ENCODE results near the gene WWOX. TPM values are rescaled to one million over a fixed set of nuclear protein-coding genes. Genes with fewer than 3 reads are reported as not detected.

The WWOX gene
- total RNA-seq, 1 donor from 2014 or later = 28.2 TPM

DNA sequence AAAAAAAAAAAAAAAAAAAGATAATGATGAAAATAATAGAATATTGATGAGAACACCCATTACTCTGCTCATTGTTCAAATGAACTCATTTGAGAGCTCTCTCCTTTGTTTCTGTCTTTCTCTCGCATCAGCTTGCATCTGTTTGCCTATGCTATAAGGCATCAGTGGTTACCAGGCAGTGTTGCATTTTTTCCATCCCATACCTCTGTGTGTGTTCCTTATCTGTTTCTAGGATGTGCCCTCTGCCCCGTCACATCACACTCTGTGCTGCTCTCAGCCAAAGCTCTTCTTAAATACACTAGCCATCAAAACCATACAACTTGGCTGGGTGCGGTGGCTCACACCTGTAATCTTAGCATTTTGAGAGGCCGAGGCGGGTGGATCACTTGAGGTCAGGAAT lies 568.2 kb downstream of the WWOX start:
- Mint-ChIP-seq H3K9me3 (ENCODE audit: unreplicated experiment) (peaks cover 9% of the 10 kb centered on the region), H3K4me1 (ENCODE audit: unreplicated experiment) (peaks cover 5% of the 10 kb centered on the region), H3K4me3 (ENCODE audit: unreplicated experiment) (no peak overlapping the region), H3K27me3 (ENCODE audit: unreplicated experiment) (no peaks in the 10 kb centered on the region), H3K36me3 (ENCODE audit: unreplicated experiment) (no peaks in the 10 kb centered on the region), H3K27ac (ENCODE audit: unreplicated experiment) (no peak overlapping the region)
- DNase-seq (ENCODE audit: extremely low spot score, unreplicated experiment) = no peak
- no peak for TF ChIP-seq CTCF (IDR thresholded peaks at IDR 0.05)

DNA sequence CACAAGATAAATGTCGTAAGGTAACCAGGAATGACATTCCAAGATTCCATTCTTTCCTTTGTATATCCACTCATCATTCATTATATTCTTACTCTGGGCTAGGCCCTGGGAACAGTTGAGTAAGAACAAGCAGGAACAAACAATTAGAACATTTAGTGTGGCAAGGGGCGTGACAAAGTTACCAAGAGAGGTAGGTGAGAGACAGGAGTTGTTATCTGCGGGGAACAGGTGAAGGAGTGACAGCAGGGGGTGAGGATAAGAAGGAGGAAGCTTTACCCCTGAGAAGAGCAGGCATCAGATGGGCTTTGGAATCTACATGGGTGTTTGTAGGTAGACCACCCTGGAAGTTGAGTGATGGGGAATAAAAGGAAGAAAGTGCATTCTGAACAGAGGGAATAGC lies 568.9 kb downstream of the WWOX start:
- peaks cover 8% of the 10 kb centered on the region for H3K9me3 Mint-ChIP-seq (ENCODE audit: unreplicated experiment)
- H3K4me1 Mint-ChIP-seq (ENCODE audit: unreplicated experiment) = peaks cover 5% of the 10 kb centered on the region
- no peak for DNase-seq (ENCODE audit: extremely low spot score, unreplicated experiment)
- no peaks in the 10 kb centered on the region for H3K36me3 Mint-ChIP-seq (ENCODE audit: unreplicated experiment)
- no peaks in the 10 kb centered on the region for H3K27me3 Mint-ChIP-seq (ENCODE audit: unreplicated experiment)
- H3K4me3 Mint-ChIP-seq (ENCODE audit: unreplicated experiment) = no peak overlapping the region
- H3K27ac Mint-ChIP-seq (ENCODE audit: unreplicated experiment) = no peak overlapping the region
- TF ChIP-seq CTCF (IDR thresholded peaks at IDR 0.05) = no peak

DNA sequence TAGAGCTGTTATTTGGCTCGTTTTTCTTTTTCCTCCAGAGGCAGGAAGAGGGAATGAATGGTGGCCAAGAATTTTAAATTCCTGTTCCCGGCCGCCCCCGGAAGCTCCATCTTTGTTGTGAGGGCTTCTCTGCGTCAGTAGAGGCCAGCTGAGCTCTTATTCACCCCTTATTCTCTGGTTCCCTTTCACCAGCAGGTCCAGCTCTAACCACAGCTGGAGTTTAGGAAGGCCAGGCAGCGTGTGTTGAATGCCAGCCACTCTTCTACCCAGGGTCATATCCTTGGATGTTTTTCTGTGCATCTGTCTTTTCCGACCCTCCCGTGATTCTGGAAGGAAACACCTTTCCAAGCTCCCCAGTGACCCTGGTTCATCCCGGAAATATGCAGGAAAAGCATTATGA lies 570.5 kb downstream of the WWOX start:
- H3K27me3 Mint-ChIP-seq (ENCODE audit: unreplicated experiment) = no peaks in the 10 kb centered on the region
- no peak for DNase-seq (ENCODE audit: extremely low spot score, unreplicated experiment)

GRCh38 chr16:78672779-78673556 lies 573.5 kb downstream of the WWOX start:
- no peak overlapping the region for H3K27ac Mint-ChIP-seq (ENCODE audit: unreplicated experiment)
- no peak overlapping the region for H3K4me3 Mint-ChIP-seq (ENCODE audit: unreplicated experiment)
- H3K4me1 Mint-ChIP-seq (ENCODE audit: unreplicated experiment) = peaks cover 23% of the 10 kb centered on the region
- H3K36me3 Mint-ChIP-seq (ENCODE audit: unreplicated experiment) = no peaks in the 10 kb centered on the region
- no peaks in the 10 kb centered on the region for H3K9me3 Mint-ChIP-seq (ENCODE audit: unreplicated experiment)
- TF ChIP-seq CTCF (IDR thresholded peaks at IDR 0.05) = no peak
- no peak for DNase-seq (ENCODE audit: extremely low spot score, unreplicated experiment)
- no peaks in the 10 kb centered on the region for H3K27me3 Mint-ChIP-seq (ENCODE audit: unreplicated experiment)

More for the DNA sequence above, 570.5 kb downstream of the WWOX start:
- TF ChIP-seq CTCF (IDR thresholded peaks at IDR 0.05) = no peak
- Mint-ChIP-seq H3K4me3 (ENCODE audit: unreplicated experiment) (no peak overlapping the region), H3K4me1 (ENCODE audit: unreplicated experiment) (peaks cover 6% of the 10 kb centered on the region), H3K9me3 (ENCODE audit: unreplicated experiment) (peaks cover 5% of the 10 kb centered on the region), H3K36me3 (ENCODE audit: unreplicated experiment) (no peaks in the 10 kb centered on the region), H3K27ac (ENCODE audit: unreplicated experiment) (no peak overlapping the region)

- DNase-seq (ENCODE audit: extremely low spot score, unreplicated experiment) = no peak
- Mint-ChIP-seq H3K4me1 (ENCODE audit: unreplicated experiment) (peaks cover 24% of the 10 kb centered on the region), H3K36me3 (ENCODE audit: unreplicated experiment) (no peaks in the 10 kb centered on the region), H3K4me3 (ENCODE audit: unreplicated experiment) (no peak overlapping the region), H3K27me3 (ENCODE audit: unreplicated experiment) (no peaks in the 10 kb centered on the region), H3K9me3 (ENCODE audit: unreplicated experiment) (no peaks in the 10 kb centered on the region), H3K27ac (ENCODE audit: unreplicated experiment) (no peak overlapping the region)
- TF ChIP-seq CTCF (IDR thresholded peaks at IDR 0.05) = no peak
These were observed 574.4 kb downstream of the WWOX start for GRCh38 chr16:78673884-78674283.
